HCT116 (cell line): ENCODE data around the gene ZNF414. TPM values are rescaled to one million over a fixed set of nuclear protein-coding genes. Genes with fewer than 3 reads are reported as not detected.

Source experiments
- ATAC-seq: fragments of 200-7000 bp; cut with Tn5 transposase; 2 replicates; pipeline ENCODE4 v1.9.1; 2020; ENCODE audit warnings: mild to moderate bottlenecking, moderate library complexity
- BruUV-seq: library from RNA; stranded (reverse); fragments of 400-500 nt; replicated peaks from 2 replicates; lab custom pipeline; 2021; lab: Mats Ljungman, UMichigan
- CTCF ChIA-PET: fragments of 300-600 bp; sonication (Branson Sonifier 250); formaldehyde crosslinking; loops from one replicate; lab custom pipeline; 2021; ENCODE audit warnings: antibody characterized with exemption; lab: Charles Lee
- POLR2A ChIA-PET: fragments of 300-600, 350-600 bp; sonication (Branson Sonifier 250); formaldehyde crosslinking; loops from one replicate; lab custom pipeline; 2021; ENCODE audit warnings: antibody characterized with exemption; lab: Charles Lee
- RAD21 ChIA-PET, 2 experiments: fragments of 300-600 bp; sonication (Branson Sonifier 250); formaldehyde crosslinking; loops; one replicate each; lab custom pipeline; 2023; ENCODE audit warnings: low total read pairs in 2 of 2; ENCODE audit not compliant: uncharacterized antibody in 2 of 2, unreplicated experiment in 2 of 2, low non-redundant PET in 1 of 2; lab: Charles Lee
- DNase-seq: peaks from one replicate; pipeline ENCODE4 v3.0.0-alpha.2; 2010; ENCODE audit warnings: low read depth, low spot score
- H2AFZ ChIP-seq: fragments of 200-600 bp; shearing (Covaris generic), sonication (generic); 2 replicates; pipeline ENCODE4 v1.6.1; 2017; ENCODE audit warnings: low read depth, mixed run types, mixed read lengths, antibody characterized with exemption, low read length; ENCODE audit not compliant: poor library complexity, severe bottlenecking
- H3K27ac ChIP-seq: 2 replicates; pipeline ENCODE4 v1.5.1; 2012; ENCODE audit warnings: low read depth, low read length
- H3K27me3 ChIP-seq: fragments of 200-600 bp; sonication (generic); 2 replicates; pipeline ENCODE4 v1.6.1; 2016; ENCODE audit warnings: mixed run types, low read length, mixed read lengths; ENCODE audit not compliant: insufficient read depth
- H3K36me3 ChIP-seq, 2 experiments: fragments of 200-500 bp in 1 of 2; fragments of 200-600 bp in 1 of 2; sonication (Bioruptor generic) in 1 of 2; sonication (generic) in 1 of 2; 2 replicates each; pipeline versions ENCODE4 v1.5.1 to v1.6.1; 2014 to 2016; ENCODE audit warnings: low read length in 2 of 2, inconsistent platforms in 1 of 2, mixed read lengths in 1 of 2, mixed run types in 1 of 2; ENCODE audit not compliant: insufficient read depth in 2 of 2, control insufficient read depth in 1 of 2
- H3K4me1 ChIP-seq, 2 experiments: fragments of 200-600 bp in 1 of 2; sonication (generic) in 1 of 2; 2 replicates each; pipeline versions ENCODE4 v1.5.1 to v1.6.1; 2012 to 2017; ENCODE audit warnings: low read length in 2 of 2, inconsistent platforms in 1 of 2, mild to moderate bottlenecking in 1 of 2, mixed read lengths in 1 of 2, mixed run types in 1 of 2, moderate library complexity in 1 of 2; ENCODE audit not compliant: insufficient read depth in 2 of 2, control insufficient read depth in 1 of 2
- H3K4me2 ChIP-seq: fragments of 200-600 bp; sonication (generic); 2 replicates; pipeline ENCODE4 v1.6.1; 2017; ENCODE audit warnings: mixed run types, low read length, mixed read lengths
- H3K4me3 ChIP-seq, 2 experiments: fragments of 200-600 bp in 1 of 2; sonication (generic) in 1 of 2; replicated peaks in 1 of 2; 2 replicates each; pipeline ENCODE4 v1.5.1; 2011 to 2016; ENCODE audit warnings: low read length in 2 of 2, control low read depth in 1 of 2, low read depth in 1 of 2, mild to moderate bottlenecking in 1 of 2, mixed read lengths in 1 of 2, mixed run types in 1 of 2
- H3K79me2 ChIP-seq: fragments of 200-600 bp; sonication (generic); 2 replicates; pipeline ENCODE4 v1.6.1; 2017; ENCODE audit warnings: mild to moderate bottlenecking, mixed run types, low read length, moderate library complexity, mixed read lengths; ENCODE audit not compliant: insufficient read depth
- H3K9ac ChIP-seq: fragments of 200-600 bp; sonication (generic); 2 replicates; pipeline ENCODE4 v1.6.1; 2016; ENCODE audit warnings: low read length, mixed read lengths
- H3K9me2 ChIP-seq: fragments of 200-600 bp; sonication (generic), shearing (Covaris generic); 2 replicates; pipeline ENCODE4 v1.6.1; 2017; ENCODE audit warnings: mixed run types, mild to moderate bottlenecking, moderate library complexity; ENCODE audit not compliant: insufficient read depth
- H3K9me3 ChIP-seq, 2 experiments: fragments of 200-500 bp in 1 of 2; fragments of 200-600 bp in 1 of 2; sonication (Bioruptor generic) in 1 of 2; sonication (generic) in 1 of 2; 2 replicates each; pipeline ENCODE4 v1.6.1; 2014 to 2017; ENCODE audit warnings: low read length in 2 of 2, mixed read lengths in 2 of 2, inconsistent platforms in 1 of 2, low read depth in 1 of 2, mild to moderate bottlenecking in 1 of 2, mixed run types in 1 of 2, moderate library complexity in 1 of 2; ENCODE audit not compliant: control insufficient read depth in 1 of 2, insufficient read depth in 1 of 2
- H4K20me1 ChIP-seq: fragments of 200-600 bp; sonication (generic), shearing (Covaris generic); 2 replicates; pipeline ENCODE4 v1.6.1; 2017; ENCODE audit warnings: mixed run types, mild to moderate bottlenecking, moderate library complexity; ENCODE audit not compliant: insufficient read depth
- CBX3 ChIP-seq: IDR thresholded peaks from 2 replicates; pipeline ENCODE4 v1.6.1; 2012; ENCODE audit warnings: low read depth
- EZH2phosphoT487 ChIP-seq: fragments of 200-600 bp; IDR thresholded peaks from 2 replicates; pipeline ENCODE4 v1.6.1; 2018; ENCODE audit warnings: antibody characterized with exemption, borderline replicate concordance
- JUND ChIP-seq: IDR thresholded peaks from 2 replicates; pipeline ENCODE4 v1.6.1; 2012
- POLR2AphosphoS5 ChIP-seq: IDR thresholded peaks from 2 replicates; pipeline ENCODE4 v1.6.1; 2011; ENCODE audit warnings: mild to moderate bottlenecking, low read depth, low read length, moderate library complexity
- SIN3A ChIP-seq: IDR thresholded peaks from 2 replicates; pipeline ENCODE4 v1.6.1; 2012; ENCODE audit warnings: low read depth
- SP1 ChIP-seq: IDR thresholded peaks from 2 replicates; pipeline ENCODE4 v1.6.1; 2012; ENCODE audit warnings: low read depth
- SRF ChIP-seq: IDR thresholded peaks from 2 replicates; pipeline ENCODE4 v1.6.1; 2012; ENCODE audit warnings: low read depth
- YY1 ChIP-seq: IDR thresholded peaks from 2 replicates; pipeline ENCODE4 v1.6.1; 2011; ENCODE audit warnings: low read length, low read depth, moderate library complexity, mild to moderate bottlenecking; ENCODE audit not compliant: insufficient replicate concordance; ENCODE audit errors: extremely low read depth
- ZFX ChIP-seq: fragments of 450-650 bp; IDR thresholded peaks from 2 replicates; pipeline ENCODE4 v1.6.1; 2017
- ZNF274 ChIP-seq: fragments of 200-500 bp; sonication (Bioruptor generic); IDR thresholded peaks from 2 replicates; pipeline ENCODE4 v1.6.1; 2014; ENCODE audit warnings: mild to moderate bottlenecking, low read depth, low read length, inconsistent platforms
- intact Hi-C: fragments of 100-400 bp; cut with micrococcal nuclease; formaldehyde crosslinking; loops from 2 replicates; pipeline ENCODE4 v1.10.0; 2022
- total RNA-seq: library from RNA; stranded (reverse); gene quantifications from one replicate; pipeline ENCODE4 v1.2.1, GENCODE V29; 2021; ENCODE audit not compliant: unreplicated experiment
- TF ChIP-seq, protein P1 (sequence below), 3 experiments: fragments of 200-600 bp in 1 of 3; sonication (generic) in 1 of 3; IDR thresholded peaks in 2 of 3; conservative IDR thresholded peaks in 1 of 3; 2 replicates each; pipeline ENCODE4 v1.5.1; 2012 to 2017; ENCODE audit warnings: low read depth in 2 of 3, low read length in 2 of 3, antibody characterized with exemption in 1 of 3, borderline replicate concordance in 1 of 3, control low read depth in 1 of 3, mild to moderate bottlenecking in 1 of 3, mixed read lengths in 1 of 3, mixed run types in 1 of 3, moderate library complexity in 1 of 3; ENCODE audit not compliant: insufficient read depth in 1 of 3
- TF ChIP-seq, protein P2 (sequence below): IDR thresholded peaks from 2 replicates; pipeline ENCODE4 v1.6.1; 2012
- TF ChIP-seq, protein P3 (sequence below): IDR thresholded peaks from 2 replicates; pipeline ENCODE4 v1.6.1; 2012; ENCODE audit warnings: low read depth

ZNF414 gene
- total RNA-seq, 1 experiment from 2014 or later, result 31.9 TPM

DNA sequence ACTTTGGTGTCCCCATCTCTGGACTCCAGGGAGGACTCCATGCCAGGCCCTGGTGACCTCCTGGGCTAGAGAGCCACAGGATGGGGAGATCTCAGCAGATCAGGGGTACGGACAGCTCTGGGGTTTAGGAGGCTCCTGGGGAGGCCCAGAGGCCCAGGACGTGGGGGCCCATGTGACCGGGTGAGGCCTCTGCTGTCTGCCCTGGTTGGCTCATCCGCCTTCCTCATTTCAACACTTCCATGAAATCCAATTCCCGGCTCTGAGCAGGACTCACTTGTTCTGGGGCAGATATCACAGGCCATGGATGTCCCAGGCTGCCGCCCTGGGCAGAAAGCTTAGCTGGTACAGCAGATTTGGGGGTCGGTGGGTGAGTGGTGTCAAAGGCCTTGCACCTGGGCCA is 10.5 kb downstream of the ZNF414 start:
- Histone ChIP-seq H3K79me2 (no peaks in the 10 kb centered on the region), H3K27ac (no peak overlapping the region), H3K9me3 (no peaks in the 10 kb centered on the region), H3K4me3 (no peak overlapping the region), H3K9me2 (no peaks in the 10 kb centered on the region), H3K27me3 (no peaks in the 10 kb centered on the region), H3K9ac (no peak overlapping the region), H2AFZ (no peak overlapping the region), H3K4me1 (peaks cover 18 to 21% of the 10 kb centered on the region in 2 experiments), H4K20me1 (no peaks in the 10 kb centered on the region), H3K36me3 (no peaks in the 10 kb centered on the region), H3K4me2 (no peak overlapping the region)
- POLR2A ChIA-PET, result interaction anchor here (2.3 kb wide), 1 partner anchor 10 kb away, joined by 9 read pairs; the partner anchor contains the start of gene ZNF414
- RAD21 ChIA-PET, result interaction anchor here in 1 of 2 experiments (0.7 kb wide), 1 partner anchor 90 kb away, joined by 3 read pairs; no protein-coding TSS in a partner anchor
- intact Hi-C loops, result no loop called here
- TF ChIP-seq, protein P1, sequence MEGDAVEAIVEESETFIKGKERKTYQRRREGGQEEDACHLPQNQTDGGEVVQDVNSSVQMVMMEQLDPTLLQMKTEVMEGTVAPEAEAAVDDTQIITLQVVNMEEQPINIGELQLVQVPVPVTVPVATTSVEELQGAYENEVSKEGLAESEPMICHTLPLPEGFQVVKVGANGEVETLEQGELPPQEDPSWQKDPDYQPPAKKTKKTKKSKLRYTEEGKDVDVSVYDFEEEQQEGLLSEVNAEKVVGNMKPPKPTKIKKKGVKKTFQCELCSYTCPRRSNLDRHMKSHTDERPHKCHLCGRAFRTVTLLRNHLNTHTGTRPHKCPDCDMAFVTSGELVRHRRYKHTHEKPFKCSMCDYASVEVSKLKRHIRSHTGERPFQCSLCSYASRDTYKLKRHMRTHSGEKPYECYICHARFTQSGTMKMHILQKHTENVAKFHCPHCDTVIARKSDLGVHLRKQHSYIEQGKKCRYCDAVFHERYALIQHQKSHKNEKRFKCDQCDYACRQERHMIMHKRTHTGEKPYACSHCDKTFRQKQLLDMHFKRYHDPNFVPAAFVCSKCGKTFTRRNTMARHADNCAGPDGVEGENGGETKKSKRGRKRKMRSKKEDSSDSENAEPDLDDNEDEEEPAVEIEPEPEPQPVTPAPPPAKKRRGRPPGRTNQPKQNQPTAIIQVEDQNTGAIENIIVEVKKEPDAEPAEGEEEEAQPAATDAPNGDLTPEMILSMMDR (IDR thresholded peaks at IDR 0.05 in 2 of 3, conservative IDR thresholded peaks at IDR 0.05 in 1 of 3; ENCODE audit: borderline replicate concordance in 1 of 3, insufficient read depth in 1 of 3, low read depth in 2 of 3, low read length in 2 of 3), result no peak
- TF ChIP-seq SIN3A (no peak), EZH2phosphoT487 (no peak), ZFX (no peak), YY1 (no peak), SP1 (no peak), ZNF274 (no peak)
- TF ChIP-seq, protein P2, sequence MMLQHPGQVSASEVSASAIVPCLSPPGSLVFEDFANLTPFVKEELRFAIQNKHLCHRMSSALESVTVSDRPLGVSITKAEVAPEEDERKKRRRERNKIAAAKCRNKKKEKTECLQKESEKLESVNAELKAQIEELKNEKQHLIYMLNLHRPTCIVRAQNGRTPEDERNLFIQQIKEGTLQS, result no peak
- no peak for ATAC-seq
- DNase-seq, result no peak
- BruUV-seq, result no TSS peak
- CTCF ChIA-PET, result no interaction called here

DNA sequence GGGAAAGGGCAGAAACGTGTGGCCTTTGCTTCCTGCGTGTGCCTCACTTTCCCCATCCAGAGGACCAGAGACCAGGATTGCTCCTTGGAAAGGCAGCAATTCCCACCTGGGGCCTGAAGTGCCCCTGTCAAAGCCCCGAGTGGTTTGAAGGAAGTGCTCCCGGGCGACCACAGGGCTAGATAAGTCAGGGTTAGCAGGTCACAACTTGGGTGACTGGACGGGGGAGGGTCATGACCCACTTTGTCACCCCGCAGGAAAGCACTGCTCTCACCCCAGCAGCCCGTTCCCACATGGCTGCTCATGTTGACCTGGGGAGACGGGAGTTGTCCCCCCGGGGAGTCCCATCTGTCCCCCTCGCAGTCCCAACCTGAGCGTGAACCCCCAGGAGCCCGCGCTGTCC is 12.0 kb downstream of the ZNF414 start:
- Histone ChIP-seq H3K4me3 (no peak overlapping the region), H3K9me2 (no peaks in the 10 kb centered on the region), H4K20me1 (no peaks in the 10 kb centered on the region), H3K4me1 (peaks cover 18 to 21% of the 10 kb centered on the region in 2 experiments), H3K27me3 (no peaks in the 10 kb centered on the region), H2AFZ (no peak overlapping the region), H3K9me3 (no peaks in the 10 kb centered on the region), H3K9ac (no peak overlapping the region), H3K79me2 (no peaks in the 10 kb centered on the region), H3K36me3 (no peaks in the 10 kb centered on the region), H3K4me2 (no peak overlapping the region), H3K27ac (no peak overlapping the region)
- intact Hi-C loops, result no loop called here
- ChIA-PET RAD21 (no interaction called here), POLR2A (no interaction called here), CTCF (no interaction called here)
- no peak for DNase-seq
- ATAC-seq, result no peak
- BruUV-seq, result no TSS peak
- TF ChIP-seq ZFX (no peak), CBX3 (no peak), SRF (no peak), POLR2AphosphoS5 (no peak), JUND (no peak)
- TF ChIP-seq, protein P1 (IDR thresholded peaks at IDR 0.05 in 2 of 3, conservative IDR thresholded peaks at IDR 0.05 in 1 of 3; ENCODE audit: borderline replicate concordance in 1 of 3, insufficient read depth in 1 of 3, low read depth in 2 of 3, low read length in 2 of 3), result no peak
- TF ChIP-seq, protein P3, sequence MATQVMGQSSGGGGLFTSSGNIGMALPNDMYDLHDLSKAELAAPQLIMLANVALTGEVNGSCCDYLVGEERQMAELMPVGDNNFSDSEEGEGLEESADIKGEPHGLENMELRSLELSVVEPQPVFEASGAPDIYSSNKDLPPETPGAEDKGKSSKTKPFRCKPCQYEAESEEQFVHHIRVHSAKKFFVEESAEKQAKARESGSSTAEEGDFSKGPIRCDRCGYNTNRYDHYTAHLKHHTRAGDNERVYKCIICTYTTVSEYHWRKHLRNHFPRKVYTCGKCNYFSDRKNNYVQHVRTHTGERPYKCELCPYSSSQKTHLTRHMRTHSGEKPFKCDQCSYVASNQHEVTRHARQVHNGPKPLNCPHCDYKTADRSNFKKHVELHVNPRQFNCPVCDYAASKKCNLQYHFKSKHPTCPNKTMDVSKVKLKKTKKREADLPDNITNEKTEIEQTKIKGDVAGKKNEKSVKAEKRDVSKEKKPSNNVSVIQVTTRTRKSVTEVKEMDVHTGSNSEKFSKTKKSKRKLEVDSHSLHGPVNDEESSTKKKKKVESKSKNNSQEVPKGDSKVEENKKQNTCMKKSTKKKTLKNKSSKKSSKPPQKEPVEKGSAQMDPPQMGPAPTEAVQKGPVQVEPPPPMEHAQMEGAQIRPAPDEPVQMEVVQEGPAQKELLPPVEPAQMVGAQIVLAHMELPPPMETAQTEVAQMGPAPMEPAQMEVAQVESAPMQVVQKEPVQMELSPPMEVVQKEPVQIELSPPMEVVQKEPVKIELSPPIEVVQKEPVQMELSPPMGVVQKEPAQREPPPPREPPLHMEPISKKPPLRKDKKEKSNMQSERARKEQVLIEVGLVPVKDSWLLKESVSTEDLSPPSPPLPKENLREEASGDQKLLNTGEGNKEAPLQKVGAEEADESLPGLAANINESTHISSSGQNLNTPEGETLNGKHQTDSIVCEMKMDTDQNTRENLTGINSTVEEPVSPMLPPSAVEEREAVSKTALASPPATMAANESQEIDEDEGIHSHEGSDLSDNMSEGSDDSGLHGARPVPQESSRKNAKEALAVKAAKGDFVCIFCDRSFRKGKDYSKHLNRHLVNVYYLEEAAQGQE, result no peak
